Uterus (tissue), 2 donors: Measurements from ENCODE around the gene KDM1B.

ENCODE experiments used
- CTCF ChIP-seq, 4 experiments: fragments of 200-600 bp in 2 of 4; fragments of 450-650 bp in 2 of 4; sonication (generic) in 2 of 4; IDR thresholded peaks; one replicate each; pipeline ENCODE4 v1.5.1; 2016 to 2019; ENCODE audit warnings: antibody characterized with exemption in 4 of 4, mild to moderate bottlenecking in 2 of 4, moderate library complexity in 1 of 4
- POLR2A ChIP-seq, 2 donors: fragments of 450-650 bp; IDR thresholded peaks; one replicate each; pipeline ENCODE4 v1.6.1; 2016; ENCODE audit warnings: antibody characterized with exemption in 2 of 2, mild to moderate bottlenecking in 1 of 2, moderate library complexity in 1 of 2

- TF ChIP-seq CTCF (IDR thresholded peaks at IDR 0.05) (no peak), POLR2A (IDR thresholded peaks at IDR 0.05) (no peak)
Observed at GRCh38 chr6:18209539-18210197, 54.4 kb downstream of the KDM1B start.
